ENCODE data around the gene SPR.

DNA sequence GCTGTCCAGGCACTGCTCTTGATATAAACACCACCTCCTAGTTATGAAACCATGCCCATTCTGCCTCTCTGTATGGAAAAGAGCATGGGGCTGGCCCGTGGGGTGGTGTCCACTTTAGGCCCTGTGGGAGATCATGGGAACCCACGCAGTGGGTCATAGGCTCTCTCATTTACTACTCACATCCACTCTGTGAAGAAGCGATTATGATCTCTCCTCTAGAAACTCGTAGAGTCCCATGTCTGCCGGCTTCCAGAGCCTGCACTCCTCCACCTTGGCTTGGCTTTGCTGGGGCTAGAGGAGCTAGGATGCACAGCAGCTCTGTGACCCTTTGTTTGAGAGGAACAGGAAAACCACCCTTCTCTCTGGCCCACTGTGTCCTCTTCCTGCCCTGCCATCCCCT lies 46.0 kb downstream of the SPR start:
- TF ChIP-seq, protein P1, sequence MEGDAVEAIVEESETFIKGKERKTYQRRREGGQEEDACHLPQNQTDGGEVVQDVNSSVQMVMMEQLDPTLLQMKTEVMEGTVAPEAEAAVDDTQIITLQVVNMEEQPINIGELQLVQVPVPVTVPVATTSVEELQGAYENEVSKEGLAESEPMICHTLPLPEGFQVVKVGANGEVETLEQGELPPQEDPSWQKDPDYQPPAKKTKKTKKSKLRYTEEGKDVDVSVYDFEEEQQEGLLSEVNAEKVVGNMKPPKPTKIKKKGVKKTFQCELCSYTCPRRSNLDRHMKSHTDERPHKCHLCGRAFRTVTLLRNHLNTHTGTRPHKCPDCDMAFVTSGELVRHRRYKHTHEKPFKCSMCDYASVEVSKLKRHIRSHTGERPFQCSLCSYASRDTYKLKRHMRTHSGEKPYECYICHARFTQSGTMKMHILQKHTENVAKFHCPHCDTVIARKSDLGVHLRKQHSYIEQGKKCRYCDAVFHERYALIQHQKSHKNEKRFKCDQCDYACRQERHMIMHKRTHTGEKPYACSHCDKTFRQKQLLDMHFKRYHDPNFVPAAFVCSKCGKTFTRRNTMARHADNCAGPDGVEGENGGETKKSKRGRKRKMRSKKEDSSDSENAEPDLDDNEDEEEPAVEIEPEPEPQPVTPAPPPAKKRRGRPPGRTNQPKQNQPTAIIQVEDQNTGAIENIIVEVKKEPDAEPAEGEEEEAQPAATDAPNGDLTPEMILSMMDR (IDR thresholded peaks at IDR 0.05) = no peak
- no peak for TF ChIP-seq EZH2 (IDR thresholded peaks at IDR 0.05; ENCODE audit: borderline replicate concordance, insufficient read depth, low read depth, low read length, poor library complexity, severe bottlenecking)

All from B cell (primary cell).